IMR-90 (cell line): ENCODE data around the gene POLE3. TPM values are rescaled to one million over a fixed set of nuclear protein-coding genes. Genes with fewer than 3 reads are reported as not detected.

Experiments
- ATAC-seq: fragments of 200-7000 bp; cut with Tn5 transposase; 2 replicates; pipeline ENCODE4 v1.9.1; 2020; ENCODE audit warnings: low read depth, mild to moderate bottlenecking, moderate library complexity
- BruUV-seq: library from RNA; stranded (reverse); fragments of 400-500 nt; replicated peaks from 2 replicates; lab custom pipeline; 2021; lab: Mats Ljungman, UMichigan
- CTCF ChIA-PET: fragments of 300-600 bp; formaldehyde crosslinking; extraction: SDS; loops from one replicate; lab custom pipeline; 2021; ENCODE audit warnings: antibody characterized with exemption; lab: Yijun Ruan, JAX
- POLR2A ChIA-PET: fragments of 300-600 bp; sonication (Branson Sonifier 250); formaldehyde crosslinking; loops from one replicate; lab custom pipeline; 2022; ENCODE audit warnings: antibody characterized with exemption; ENCODE audit not compliant: unreplicated experiment; lab: Charles Lee
- DNase-seq: peaks from one replicate; pipeline ENCODE4 v3.0.0; 2013
- H2AFZ ChIP-seq: replicated peaks from 2 replicates; pipeline ENCODE3; 2013; ENCODE audit warnings: low read length, mild to moderate bottlenecking; ENCODE audit not compliant: poor library complexity
- H2AK5ac ChIP-seq: 2 replicates; pipeline ENCODE4 v1.6.1; 2013; ENCODE audit warnings: low read depth, low read length, inconsistent platforms
- H2AK9ac ChIP-seq: replicated peaks from 2 replicates; pipeline ENCODE3; 2013; ENCODE audit warnings: mild to moderate bottlenecking, low read depth, low read length, moderate library complexity; ENCODE audit not compliant: poor library complexity
- H2BK120ac ChIP-seq: 2 replicates; pipeline ENCODE4 v1.6.1; 2013; ENCODE audit warnings: low read depth, low read length, inconsistent platforms
- H2BK15ac ChIP-seq: 3 replicates; pipeline ENCODE4 v1.6.1; 2013; ENCODE audit warnings: low read depth, low read length, inconsistent platforms
- H2BK20ac ChIP-seq: 2 replicates; pipeline ENCODE4 v1.6.1; 2013; ENCODE audit warnings: low read depth, mild to moderate bottlenecking, inconsistent platforms, low read length, moderate library complexity
- H2BK5ac ChIP-seq: 2 replicates; pipeline ENCODE4 v1.6.1; 2013; ENCODE audit warnings: mild to moderate bottlenecking, low read depth, low read length, inconsistent platforms; ENCODE audit not compliant: poor library complexity, severe bottlenecking
- H3K14ac ChIP-seq: replicated peaks from 2 replicates; pipeline ENCODE4 v1.6.1; 2013; ENCODE audit warnings: low read depth, low read length, inconsistent platforms
- H3K18ac ChIP-seq: 2 replicates; pipeline ENCODE4 v1.6.1; 2013; ENCODE audit warnings: low read depth, low read length, control low read depth
- H3K23ac ChIP-seq: 2 replicates; pipeline ENCODE4 v1.6.1; 2013; ENCODE audit warnings: low read depth, low read length, inconsistent platforms
- H3K27ac ChIP-seq: 2 replicates; pipeline ENCODE4 v1.5.1; 2013; ENCODE audit warnings: mild to moderate bottlenecking, control low read depth, low read length; ENCODE audit not compliant: insufficient read depth
- H3K27me3 ChIP-seq: 2 replicates; pipeline ENCODE4 v1.6.1; 2013; ENCODE audit warnings: low read length; ENCODE audit not compliant: control insufficient read depth, insufficient read depth
- H3K36me3 ChIP-seq: 2 replicates; pipeline ENCODE4 v1.6.1; 2013; ENCODE audit warnings: low read length, mixed read lengths; ENCODE audit not compliant: control insufficient read depth, insufficient read depth
- H3K4ac ChIP-seq: 2 replicates; pipeline ENCODE4 v1.6.1; 2013; ENCODE audit warnings: low read depth, low read length, inconsistent platforms
- H3K4me1 ChIP-seq: 2 replicates; pipeline ENCODE4 v1.6.1; 2013; ENCODE audit warnings: low read length, mixed read lengths; ENCODE audit not compliant: control insufficient read depth, insufficient read depth
- H3K4me2 ChIP-seq: 2 replicates; pipeline ENCODE4 v1.6.1; 2013; ENCODE audit warnings: low read depth, mild to moderate bottlenecking, control low read depth, low read length, moderate library complexity
- H3K4me3 ChIP-seq: 2 replicates; pipeline ENCODE4 v1.5.1; 2013; ENCODE audit warnings: low read depth, mild to moderate bottlenecking, control low read depth, low read length, moderate library complexity; ENCODE audit not compliant: insufficient read depth
- H3K56ac ChIP-seq: 2 replicates; pipeline ENCODE4 v1.6.1; 2013; ENCODE audit warnings: low read length, inconsistent platforms; ENCODE audit not compliant: insufficient read depth; ENCODE audit errors: extremely low read depth
- H3K79me1 ChIP-seq, 2 experiments: 2 replicates each; pipeline ENCODE4 v1.6.1; 2013; ENCODE audit warnings: low read length in 2 of 2, inconsistent platforms in 1 of 2, low read depth in 1 of 2
- H3K9ac ChIP-seq: 2 replicates; pipeline ENCODE4 v1.6.1; 2013; ENCODE audit warnings: low read depth, low read length, control low read depth
- H3K9me1 ChIP-seq: 2 replicates; pipeline ENCODE4 v1.6.1; 2013; ENCODE audit warnings: low read length, inconsistent platforms; ENCODE audit not compliant: insufficient read depth
- H3K9me3 ChIP-seq: 2 replicates; pipeline ENCODE4 v1.6.1; 2013; ENCODE audit warnings: low read length; ENCODE audit not compliant: control insufficient read depth, insufficient read depth
- H4K20me1 ChIP-seq: 2 replicates; pipeline ENCODE4 v1.6.1; 2013; ENCODE audit warnings: low read length, inconsistent platforms; ENCODE audit not compliant: insufficient read depth
- H4K5ac ChIP-seq: 2 replicates; pipeline ENCODE4 v1.6.1; 2013; ENCODE audit warnings: mild to moderate bottlenecking, low read depth, low read length, control low read depth
- H4K8ac ChIP-seq, 2 experiments: 2 replicates each; pipeline ENCODE4 v1.6.1; 2013; ENCODE audit warnings: low read depth in 2 of 2, low read length in 2 of 2, control low read depth in 1 of 2, inconsistent platforms in 1 of 2
- H4K91ac ChIP-seq: 2 replicates; pipeline ENCODE4 v1.6.1; 2013; ENCODE audit warnings: low read depth, low read length, inconsistent platforms; ENCODE audit not compliant: insufficient read depth
- BHLHE40 ChIP-seq: fragments of 150-350 bp; IDR thresholded peaks from 2 replicates; pipeline ENCODE4 v1.6.1; 2016; ENCODE audit warnings: mild to moderate bottlenecking, low read depth, low read length
- CEBPB ChIP-seq: IDR thresholded peaks from 2 replicates; pipeline ENCODE4 v1.6.1; 2012; ENCODE audit warnings: low read depth, low read length, improper control_type of control experiment
- CHD1 ChIP-seq: IDR thresholded peaks from 2 replicates; pipeline ENCODE4 v1.6.1; 2012; ENCODE audit warnings: low read depth, low read length, improper control_type of control experiment
- CTCF ChIP-seq: conservative IDR thresholded peaks from 2 replicates; pipeline ENCODE4 v1.5.1; 2012; ENCODE audit warnings: mild to moderate bottlenecking, low read depth, low read length, improper control_type of control experiment
- FOS ChIP-seq: fragments of 150-350 bp; IDR thresholded peaks from 2 replicates; pipeline ENCODE4 v1.6.1; 2016; ENCODE audit warnings: low read depth, low read length
- MAFK ChIP-seq: IDR thresholded peaks from 2 replicates; pipeline ENCODE4 v1.6.1; 2012; ENCODE audit warnings: low read depth, low read length, improper control_type of control experiment
- MAZ ChIP-seq: IDR thresholded peaks from 2 replicates; pipeline ENCODE4 v1.6.1; 2012; ENCODE audit warnings: low read depth, mild to moderate bottlenecking, low read length, improper control_type of control experiment, moderate library complexity, borderline replicate concordance
- MXI1 ChIP-seq: IDR thresholded peaks from 2 replicates; pipeline ENCODE4 v1.6.1; 2012; ENCODE audit warnings: low read depth, mild to moderate bottlenecking, low read length, moderate library complexity, borderline replicate concordance
- NFE2L2 ChIP-seq: fragments of 150-350 bp; IDR thresholded peaks from 2 replicates; pipeline ENCODE4 v1.6.1; 2016; ENCODE audit warnings: low read depth, mild to moderate bottlenecking, low read length
- POLR2A ChIP-seq: IDR thresholded peaks from 2 replicates; pipeline ENCODE4 v1.6.1; 2012; ENCODE audit warnings: mild to moderate bottlenecking, low read depth, low read length
- RAD21 ChIP-seq: IDR thresholded peaks from 2 replicates; pipeline ENCODE4 v1.6.1; 2012; ENCODE audit warnings: low read length, improper control_type of control experiment
- RCOR1 ChIP-seq: IDR thresholded peaks from 2 replicates; pipeline ENCODE4 v1.6.1; 2012; ENCODE audit warnings: mild to moderate bottlenecking, low read length, improper control_type of control experiment; ENCODE audit not compliant: insufficient replicate concordance
- RFX5 ChIP-seq: IDR thresholded peaks from 2 replicates; pipeline ENCODE4 v1.8.0; 2012; ENCODE audit warnings: low read depth, mild to moderate bottlenecking, low read length, moderate library complexity
- SMC3 ChIP-seq: fragments of 150-350 bp; IDR thresholded peaks from 2 replicates; pipeline ENCODE4 v1.6.1; 2016; ENCODE audit warnings: low read depth, mild to moderate bottlenecking, antibody characterized with exemption, low read length, moderate library complexity
- USF2 ChIP-seq: fragments of 150-350 bp; IDR thresholded peaks from 2 replicates; pipeline ENCODE4 v1.6.1; 2017; ENCODE audit warnings: mild to moderate bottlenecking, antibody characterized with exemption, low read length, low read depth
- WGBS, 2 experiments: methylation state at CpG; one replicate each; pipeline versions ENCODE4 v1.1.5 to v1.1.7; 2013; ENCODE audit warnings: missing lambda C conversion rate in 2 of 2; ENCODE audit not compliant: insufficient read length in 1 of 2; ENCODE audit errors: extremely low coverage in 2 of 2; 5-methylcytosine and 5-hydroxymethylcytosine counted together
- dilution Hi-C: fragments of 300-500 bp; cut with HindIII; formaldehyde crosslinking; loops from one replicate; pipeline ENCODE4 v1.14.3; 2018; ENCODE audit warnings: low sequenced_read_pairs; ENCODE audit not compliant: unreplicated experiment
- in situ Hi-C: fragments of 300-500 bp; cut with MboI; formaldehyde crosslinking; loops from 3 replicates; pipeline ENCODE4 v1.14.3; 2019; ENCODE audit warnings: low sequenced_read_pairs, inconsistent platforms, mixed read lengths
- intact Hi-C: fragments of 100-400 bp; cut with micrococcal nuclease; formaldehyde crosslinking; loops from 2 replicates; pipeline ENCODE4 v1.10.0; 2022
- polyA plus RNA-seq, 3 experiments: library from polyadenylated mRNA; depleted of rRNA; stranded (reverse); fragments of >200 nt; gene quantifications; 2 replicates each; pipeline ENCODE4 v1.2.3, GENCODE V29; 2012; ENCODE audit warnings: low replicate concordance in 1 of 3
- total RNA-seq: library from RNA; depleted of rRNA; stranded (reverse); fragments of >200 nt; gene quantifications from 2 replicates; pipeline ENCODE4 v1.2.3, GENCODE V29; 2012

Gene POLE3
- total and polyA plus RNA-seq, 2 of the 4 experiments (the other 2 are of a cell fraction): 34.8 to 43.0 TPM

DNA sequence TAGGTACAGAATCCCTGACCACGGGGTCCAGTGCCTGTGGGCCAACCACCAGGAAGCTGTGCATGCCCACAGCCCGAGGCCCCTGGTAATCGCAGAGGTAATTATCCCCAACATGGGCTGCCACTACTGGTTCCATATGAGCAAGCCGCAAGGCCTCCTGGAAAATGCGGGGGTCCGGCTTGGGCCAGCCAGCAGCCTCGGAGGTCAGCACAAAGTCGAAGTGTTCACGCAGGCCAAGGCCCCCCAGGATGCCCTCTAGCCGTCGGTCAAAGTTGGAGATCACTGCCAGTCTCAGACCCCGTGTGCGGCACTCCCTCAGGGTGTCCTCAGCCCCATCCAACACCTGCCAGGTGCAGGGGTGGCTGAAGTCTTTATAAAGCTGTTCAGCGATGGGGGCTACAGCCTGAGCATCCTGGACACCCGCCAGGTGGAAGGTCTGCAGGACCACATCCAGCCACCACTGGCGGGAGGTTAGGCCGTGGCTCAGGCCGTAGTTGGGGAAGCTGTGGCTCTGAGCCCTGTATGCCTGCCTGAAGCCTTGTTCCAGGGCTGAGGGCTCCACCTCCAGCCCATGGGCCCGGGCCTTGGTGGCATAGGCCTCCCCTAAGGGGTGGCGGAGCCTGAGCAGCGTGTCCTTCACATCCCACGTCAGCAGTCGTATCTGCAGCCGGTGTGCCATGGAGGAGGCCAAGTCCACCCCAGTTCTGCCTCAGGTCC lies 36.6 kb downstream of the POLE3 start:
- H3K9me3 ChIP-seq: no peaks in the 10 kb centered on the region
- intact Hi-C loops (no loop called here), in situ Hi-C loops (no loop called here), dilution Hi-C loops (no loop called here)
- H3K79me1 ChIP-seq: peaks cover 0 to 8% of the 10 kb centered on the region in 2 experiments; a peak in 1 of 4 replicates
- no peak overlapping the region for H3K56ac ChIP-seq
- ChIA-PET POLR2A (no interaction called here), CTCF (interaction anchor here (0.9 to 1.0 kb wide), 2 partner anchors 9 to 28 kb away, joined by 3 to 4 read pairs; partner anchors contain the start of gene ALAD)
- H3K9ac ChIP-seq: no peak overlapping the region
- H3K36me3 ChIP-seq: peaks cover 12% of the 10 kb centered on the region; the same call in 1 of the 2 replicates
- no peak overlapping the region for H4K8ac ChIP-seq
- no peak for DNase-seq
- no peak overlapping the region for H2BK15ac ChIP-seq
- no peak overlapping the region for H2BK5ac ChIP-seq
- H3K4me2 ChIP-seq: no peak overlapping the region
- no peak overlapping the region for H2AK9ac ChIP-seq
- H3K9me1 ChIP-seq: no peaks in the 10 kb centered on the region
- H3K14ac ChIP-seq: no peak overlapping the region
- no peak overlapping the region for H2BK120ac ChIP-seq
- H3K18ac ChIP-seq: no peak overlapping the region
- ATAC-seq: no peak
- H3K4me1 ChIP-seq: peaks cover 2% of the 10 kb centered on the region; the same call in 1 of the 2 replicates
- H2AFZ ChIP-seq: no peak overlapping the region
- H3K4me3 ChIP-seq: no peak overlapping the region
- 92% methylated on average over 15 of the region's 24 CpGs; no CpG with 5 or more reads in 1 of the 2 experiments for WGBS, 2 experiments
- BruUV-seq: no TSS peak
- no peak overlapping the region for H3K27ac ChIP-seq
- no peak overlapping the region for H3K23ac ChIP-seq
- H2BK20ac ChIP-seq: no peak overlapping the region
- no peak overlapping the region for H2AK5ac ChIP-seq
- H4K20me1 ChIP-seq: no peaks in the 10 kb centered on the region
- H4K5ac ChIP-seq: no peak overlapping the region
- no peak overlapping the region for H4K91ac ChIP-seq
- peaks cover 6% of the 10 kb centered on the region; the same call in 1 of the 2 replicates for H3K27me3 ChIP-seq
- no peak overlapping the region for H3K4ac ChIP-seq
- TF ChIP-seq RFX5 (no peak), RCOR1 (no peak), MXI1 (no peak), POLR2A (no peak), USF2 (no peak), RAD21 (no peak), BHLHE40 (no peak), CEBPB (no peak), MAFK (no peak), CTCF (no peak), CHD1 (no peak), MAZ (no peak), NFE2L2 (no peak), SMC3 (no peak), FOS (no peak)
